ENCODE data around the gene RBFA.

The RBFA gene

GRCh38 chr18:80076379-80076778 lies 42.1 kb downstream of the RBFA start:
- no peak for DNase-seq

- DNase-seq: no peak
These were observed 43.6 kb downstream of the RBFA start for GRCh38 chr18:80077873-80078272.

All from SHP77 treated with DMSO at 0.1 percent for 48 hours (cell line).